ENCODE measurements around the gene RASGRF1. TPM values are rescaled to one million over a fixed set of nuclear protein-coding genes. Genes with fewer than 3 reads are reported as not detected.

The RASGRF1 gene
- polyA plus RNA-seq, 1 donor (not counting 4 experiments of a cell fraction or from before 2014, with no cell fraction given) = 0.08 TPM

DNA sequence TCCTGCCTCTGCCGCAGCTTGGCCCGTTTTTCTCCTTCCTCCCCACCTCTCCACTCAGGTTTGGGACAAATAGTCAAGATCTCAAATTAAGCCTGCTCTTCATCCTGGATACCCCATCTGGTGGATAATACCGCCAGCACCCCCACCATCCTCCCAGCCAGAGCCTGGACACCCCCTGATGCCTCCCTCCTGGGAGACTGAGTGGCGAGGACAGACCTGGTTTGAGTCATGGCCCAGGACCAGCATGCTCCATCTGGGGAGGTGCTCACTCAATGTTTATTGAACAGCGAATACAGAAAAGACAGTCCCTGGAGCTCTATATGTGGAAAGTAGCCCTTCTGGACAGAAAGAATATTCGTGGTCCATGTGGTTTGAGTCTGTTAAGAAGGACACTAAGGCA is 169.1 kb downstream of the RASGRF1 start:
- no peak overlapping the region for H3K9ac ChIP-seq (ENCODE audit: control insufficient read depth, extremely low read depth, insufficient read depth, low read length)
- no peak overlapping the region for H2AFZ ChIP-seq (ENCODE audit: control insufficient read depth, low read length)
- H4K20me1 ChIP-seq (ENCODE audit: control insufficient read depth, extremely low read depth, insufficient read depth, low read length) = no peaks in the 10 kb centered on the region
- dilution Hi-C loops (cut with MboI; ENCODE audit: extremely low pct_ligation_motif_present, low sequenced_read_pairs) = no loop called here
- no peaks in the 10 kb centered on the region for H3K9me1 ChIP-seq (ENCODE audit: control insufficient read depth, extremely low read depth, insufficient read depth, low read length)
- FAIRE-seq (no peak), DNase-seq (ENCODE audit: low read depth, low spot score) (no peak)
- H3K4me3 ChIP-seq (ENCODE audit: control insufficient read depth in 2 of 3, extremely low read depth in 1 of 3, insufficient read depth in 2 of 3, low read depth in 1 of 3, low read length in 3 of 3) = no peak overlapping the region
- peaks cover 12 to 21% of the 10 kb centered on the region in 2 experiments for H3K36me3 ChIP-seq (ENCODE audit: control insufficient read depth in 2 of 2, extremely low read depth in 1 of 2, insufficient read depth in 2 of 2, low read length in 2 of 2)
- no peaks in the 10 kb centered on the region for H3K79me2 ChIP-seq (ENCODE audit: control insufficient read depth, insufficient read depth, low read length)
- no peaks in the 10 kb centered on the region for H3K9me3 ChIP-seq (ENCODE audit: control insufficient read depth, low read depth, low read length)
- no peak overlapping the region for H3K27ac ChIP-seq (ENCODE audit: control insufficient read depth, insufficient read depth, low read length)
- no peaks in the 10 kb centered on the region for H3K27me3 ChIP-seq (ENCODE audit: control insufficient read depth, extremely low read depth, insufficient read depth, low read length)
- peaks cover 4% of the 10 kb centered on the region for H3K4me1 ChIP-seq (ENCODE audit: control insufficient read depth, extremely low read depth, insufficient read depth, low read length)
- H3K4me2 ChIP-seq (ENCODE audit: control insufficient read depth, extremely low read depth, insufficient read depth, low read depth, low read length) = no peak overlapping the region
- no peak for TF ChIP-seq EZH2 (IDR thresholded peaks at IDR 0.05; ENCODE audit: low read length)
- TF ChIP-seq, protein P1, sequence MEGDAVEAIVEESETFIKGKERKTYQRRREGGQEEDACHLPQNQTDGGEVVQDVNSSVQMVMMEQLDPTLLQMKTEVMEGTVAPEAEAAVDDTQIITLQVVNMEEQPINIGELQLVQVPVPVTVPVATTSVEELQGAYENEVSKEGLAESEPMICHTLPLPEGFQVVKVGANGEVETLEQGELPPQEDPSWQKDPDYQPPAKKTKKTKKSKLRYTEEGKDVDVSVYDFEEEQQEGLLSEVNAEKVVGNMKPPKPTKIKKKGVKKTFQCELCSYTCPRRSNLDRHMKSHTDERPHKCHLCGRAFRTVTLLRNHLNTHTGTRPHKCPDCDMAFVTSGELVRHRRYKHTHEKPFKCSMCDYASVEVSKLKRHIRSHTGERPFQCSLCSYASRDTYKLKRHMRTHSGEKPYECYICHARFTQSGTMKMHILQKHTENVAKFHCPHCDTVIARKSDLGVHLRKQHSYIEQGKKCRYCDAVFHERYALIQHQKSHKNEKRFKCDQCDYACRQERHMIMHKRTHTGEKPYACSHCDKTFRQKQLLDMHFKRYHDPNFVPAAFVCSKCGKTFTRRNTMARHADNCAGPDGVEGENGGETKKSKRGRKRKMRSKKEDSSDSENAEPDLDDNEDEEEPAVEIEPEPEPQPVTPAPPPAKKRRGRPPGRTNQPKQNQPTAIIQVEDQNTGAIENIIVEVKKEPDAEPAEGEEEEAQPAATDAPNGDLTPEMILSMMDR (optimal IDR thresholded peaks at IDR 0.05 in 1 of 3, IDR thresholded peaks at IDR 0.05 in 1 of 3, conservative IDR thresholded peaks at IDR 0.05 in 1 of 3; ENCODE audit: extremely low read depth in 1 of 3, insufficient read depth in 2 of 3, low read length in 3 of 3) = no peak

GRCh38 chr15:78917888-78918287 is 172.7 kb downstream of the RASGRF1 start:
- no peak overlapping the region for H3K27ac ChIP-seq (ENCODE audit: control insufficient read depth, insufficient read depth, low read length)
- peaks cover 9 to 15% of the 10 kb centered on the region in 2 experiments for H3K36me3 ChIP-seq (ENCODE audit: control insufficient read depth in 2 of 2, extremely low read depth in 1 of 2, insufficient read depth in 2 of 2, low read length in 2 of 2)
- H3K4me2 ChIP-seq (ENCODE audit: control insufficient read depth, extremely low read depth, insufficient read depth, low read depth, low read length) = no peak overlapping the region
- dilution Hi-C loops (cut with MboI; ENCODE audit: extremely low pct_ligation_motif_present, low sequenced_read_pairs) = no loop called here
- DNase-seq (ENCODE audit: low read depth, low spot score) (no peak), FAIRE-seq (no peak)
- H3K4me1 ChIP-seq (ENCODE audit: control insufficient read depth, extremely low read depth, insufficient read depth, low read length) = peaks cover 23% of the 10 kb centered on the region
- TF ChIP-seq EZH2 (IDR thresholded peaks at IDR 0.05; ENCODE audit: low read length) = no peak
- TF ChIP-seq, protein P1 (optimal IDR thresholded peaks at IDR 0.05 in 1 of 3, IDR thresholded peaks at IDR 0.05 in 1 of 3, conservative IDR thresholded peaks at IDR 0.05 in 1 of 3; ENCODE audit: extremely low read depth in 1 of 3, insufficient read depth in 2 of 3, low read length in 3 of 3) = no peak
- H3K9ac ChIP-seq (ENCODE audit: control insufficient read depth, extremely low read depth, insufficient read depth, low read length) = no peak overlapping the region
- peaks cover 4% of the 10 kb centered on the region for H3K9me1 ChIP-seq (ENCODE audit: control insufficient read depth, extremely low read depth, insufficient read depth, low read length)
- no peak overlapping the region for H3K4me3 ChIP-seq (ENCODE audit: control insufficient read depth in 2 of 3, extremely low read depth in 1 of 3, insufficient read depth in 2 of 3, low read depth in 1 of 3, low read length in 3 of 3)
- no peaks in the 10 kb centered on the region for H3K27me3 ChIP-seq (ENCODE audit: control insufficient read depth, extremely low read depth, insufficient read depth, low read length)
- no peaks in the 10 kb centered on the region for H3K9me3 ChIP-seq (ENCODE audit: control insufficient read depth, low read depth, low read length)
- H2AFZ ChIP-seq (ENCODE audit: control insufficient read depth, low read length) = no peak overlapping the region
- H3K79me2 ChIP-seq (ENCODE audit: control insufficient read depth, insufficient read depth, low read length) = no peaks in the 10 kb centered on the region
- H4K20me1 ChIP-seq (ENCODE audit: control insufficient read depth, extremely low read depth, insufficient read depth, low read length) = no peaks in the 10 kb centered on the region
